NCI-H446 treated with DMSO at 0.1 percent for 48 hours (cell line): ENCODE measurements around the gene CLECL1.

ENCODE experiments used
- DNase-seq: peaks from one replicate; lab custom pipeline; 2025; lab: John Stamatoyannopoulos, UW

Gene CLECL1

DNA sequence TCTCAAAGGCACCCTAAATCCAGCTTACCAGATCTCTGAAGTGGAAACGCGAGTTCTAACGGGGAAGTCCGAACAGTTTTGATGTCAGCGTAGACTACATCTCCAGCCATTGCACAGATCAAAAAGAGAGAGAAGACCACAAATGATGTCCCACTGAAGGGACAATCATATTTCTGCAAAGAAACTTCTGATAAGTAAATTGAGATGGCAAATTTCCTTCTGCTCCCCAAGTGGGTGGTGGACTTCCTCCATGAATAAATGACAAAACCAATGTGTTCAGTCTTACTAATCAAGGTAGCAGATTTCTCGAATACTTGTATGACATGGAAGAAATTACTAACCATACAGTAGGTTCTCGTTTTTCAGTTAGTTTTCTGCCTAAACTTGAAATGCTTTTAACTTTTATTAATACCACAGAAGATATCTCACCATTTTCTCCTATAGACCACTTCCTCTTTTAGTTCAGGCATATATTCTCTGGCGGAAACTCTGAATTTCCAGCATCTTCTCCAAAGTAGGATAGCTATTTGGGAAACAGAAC lies at the start of gene CLECL1:
Gene CLECL1, minus strand, starts transcription at position 177 of the 541 bp plus-strand sequence.
- DNase-seq = no peak

DNA sequence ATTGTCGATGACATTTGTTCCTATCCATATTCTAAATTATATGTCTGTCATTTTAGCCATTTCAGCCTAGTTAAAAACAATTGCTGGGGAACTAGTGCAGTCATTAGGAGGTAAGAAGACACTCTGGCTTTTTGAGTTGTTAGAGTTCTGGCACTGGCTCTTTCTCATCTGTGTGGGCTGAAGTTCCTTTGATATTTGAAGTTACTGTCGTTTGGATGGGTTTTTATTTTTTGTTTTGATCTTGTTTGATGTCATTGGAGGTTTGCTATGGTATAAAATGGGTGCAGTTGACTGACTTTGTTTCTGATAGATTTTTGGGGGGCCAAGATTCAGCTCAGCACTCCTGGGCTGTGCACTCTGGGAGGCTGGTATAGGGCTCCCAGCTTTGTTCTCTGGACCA lies 48.5 kb upstream of the CLECL1 start:
- no peak for DNase-seq

- no peak for DNase-seq
Observed at GRCh38 chr12:9779209-9779608, 46.3 kb upstream of the CLECL1 start.

GRCh38 chr12:9776781-9777180 lies 43.9 kb upstream of the CLECL1 start:
- no peak for DNase-seq

DNA sequence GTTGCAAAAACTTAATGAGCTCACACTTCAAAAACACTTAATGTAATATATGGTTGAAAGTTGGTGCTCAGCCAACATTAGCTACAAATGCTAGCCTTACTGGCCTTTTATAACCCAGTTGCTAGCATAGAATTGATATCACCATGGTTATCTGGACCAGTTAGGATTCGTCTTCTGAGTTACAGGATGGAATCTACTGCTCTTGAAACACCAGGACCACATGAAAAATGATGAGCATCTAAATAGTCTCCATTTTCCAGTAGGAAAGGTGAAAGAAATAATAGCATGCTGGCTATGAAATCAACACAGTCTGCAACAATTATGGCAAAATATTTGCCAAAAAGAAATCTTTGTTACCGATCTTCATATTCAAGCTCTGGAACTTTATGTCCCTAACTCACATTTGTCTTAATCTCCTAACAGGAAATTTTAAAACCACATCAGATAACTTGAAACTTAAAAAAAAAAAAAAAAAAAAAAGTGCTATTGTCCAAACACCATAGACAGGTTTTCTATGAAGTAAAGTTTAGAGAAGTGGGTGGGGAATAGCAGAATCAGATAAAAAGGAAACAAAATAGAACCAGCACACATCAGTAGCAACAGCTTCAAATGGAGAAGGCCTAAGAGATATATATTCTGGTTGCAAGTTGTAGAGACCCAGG lies 40.5 kb upstream of the CLECL1 start:
- no peak for DNase-seq

GRCh38 chr12:9763025-9763424 lies 30.1 kb upstream of the CLECL1 start:
- no peak for DNase-seq

GRCh38 chr12:9762369-9762768 lies 29.5 kb upstream of the CLECL1 start:
- DNase-seq = no peak

- DNase-seq = no peak
Observed at GRCh38 chr12:9761419-9761781, 28.5 kb upstream of the CLECL1 start.

DNA sequence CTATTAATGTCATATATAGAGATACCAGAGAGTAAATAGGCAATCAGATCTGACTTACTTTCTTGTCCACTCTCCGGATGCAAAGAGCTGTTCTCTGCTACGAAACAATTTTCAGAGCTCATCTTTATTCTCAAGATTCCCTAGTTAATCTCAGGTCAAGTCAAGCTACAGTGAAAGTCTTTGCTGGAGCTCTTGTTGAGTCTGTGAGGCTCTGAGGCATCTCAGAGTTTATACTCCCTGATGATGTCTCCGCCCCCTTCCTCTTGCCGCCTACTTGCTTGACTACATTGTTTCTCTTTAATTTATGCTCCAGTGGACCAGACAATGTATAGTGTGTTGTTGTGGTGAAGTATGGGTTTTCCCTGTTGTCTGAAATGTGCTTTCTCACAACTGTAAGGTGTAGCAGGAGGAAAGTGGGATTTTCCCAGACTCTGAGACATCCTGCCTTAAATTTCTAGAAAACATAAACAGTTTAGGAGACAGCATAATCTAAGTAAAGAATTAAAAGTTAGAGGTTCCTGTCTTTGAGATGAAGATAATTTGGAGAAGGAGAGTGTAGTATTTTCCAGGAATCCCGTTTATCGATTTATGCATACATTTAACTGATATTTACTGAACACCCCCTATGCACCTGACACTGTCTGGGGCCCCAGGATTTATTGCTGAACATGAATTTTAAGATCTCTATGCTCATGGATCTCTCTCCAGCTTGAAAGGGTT lies 28.0 kb upstream of the CLECL1 start, which contains the start of gene CD69:
Gene CD69, minus strand, starts transcription at position 203 of the 720 bp plus-strand sequence. Its CDS starts 81 bp downstream, at position 122.
- DNase-seq = no peak

DNA sequence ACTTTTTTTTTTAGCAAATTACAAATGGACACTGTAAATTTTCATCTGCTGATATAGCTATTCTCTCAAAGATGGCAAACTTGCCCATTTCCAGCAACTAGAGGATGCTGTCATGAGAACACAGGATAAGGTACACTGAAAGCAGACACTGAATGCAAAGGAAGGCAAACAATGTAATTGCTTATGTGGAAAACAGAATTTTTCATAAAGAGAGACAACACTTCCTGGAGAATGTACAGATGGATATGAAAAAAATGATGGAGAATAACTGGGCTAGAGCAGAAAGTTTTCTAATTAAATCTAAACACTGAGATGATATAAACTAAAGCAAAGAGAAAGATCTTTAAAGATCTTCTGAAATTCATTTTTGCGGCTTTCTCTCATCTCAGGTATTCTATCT lies 27.2 kb upstream of the CLECL1 start:
- DNase-seq = no peak

- no peak for DNase-seq
Observed at GRCh38 chr12:9759694-9760093, 26.8 kb upstream of the CLECL1 start.

DNA sequence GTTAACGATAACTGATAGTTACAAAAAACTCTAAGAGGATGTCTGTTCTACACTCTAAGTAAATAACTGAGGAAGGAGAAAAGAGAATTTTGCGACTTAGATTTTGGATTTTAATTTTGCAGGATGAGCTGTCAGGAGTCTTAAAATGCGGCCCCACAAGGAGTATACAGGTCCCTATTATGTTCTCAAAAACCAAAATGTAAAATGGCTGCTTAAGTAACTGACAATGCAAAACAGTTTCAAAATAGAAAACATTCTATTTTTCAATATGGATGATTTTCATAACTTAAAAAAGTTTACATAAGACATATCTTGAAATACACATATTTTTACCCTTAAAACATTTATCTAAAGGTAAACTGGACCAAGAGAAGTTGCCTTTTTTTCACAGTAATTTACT lies 25.2 kb upstream of the CLECL1 start:
- DNase-seq = no peak

- no peak for DNase-seq
Observed at GRCh38 chr12:9757433-9758025, 24.6 kb upstream of the CLECL1 start.

DNA sequence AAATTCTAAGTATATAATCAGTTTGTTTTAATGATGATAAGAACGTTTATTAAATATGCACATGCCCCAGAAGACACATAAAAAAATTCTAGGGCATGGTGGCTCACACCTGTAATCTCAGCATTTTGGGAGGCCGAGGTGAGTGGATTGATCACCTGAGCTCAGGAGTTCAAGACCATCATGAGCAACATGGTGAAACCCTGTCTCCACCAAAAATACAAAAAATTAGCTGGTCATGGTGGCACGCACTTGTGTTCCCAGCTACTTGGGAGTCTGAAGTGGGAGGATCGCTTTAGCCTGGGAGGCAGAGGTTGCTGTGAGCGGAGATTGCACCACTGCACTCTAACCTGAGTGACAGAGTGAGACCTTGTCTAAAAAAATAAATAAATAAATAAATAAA lies 23.8 kb upstream of the CLECL1 start:
- no peak for DNase-seq

GRCh38 chr12:9756170-9756569 lies 23.3 kb upstream of the CLECL1 start:
- DNase-seq = no peak

DNA sequence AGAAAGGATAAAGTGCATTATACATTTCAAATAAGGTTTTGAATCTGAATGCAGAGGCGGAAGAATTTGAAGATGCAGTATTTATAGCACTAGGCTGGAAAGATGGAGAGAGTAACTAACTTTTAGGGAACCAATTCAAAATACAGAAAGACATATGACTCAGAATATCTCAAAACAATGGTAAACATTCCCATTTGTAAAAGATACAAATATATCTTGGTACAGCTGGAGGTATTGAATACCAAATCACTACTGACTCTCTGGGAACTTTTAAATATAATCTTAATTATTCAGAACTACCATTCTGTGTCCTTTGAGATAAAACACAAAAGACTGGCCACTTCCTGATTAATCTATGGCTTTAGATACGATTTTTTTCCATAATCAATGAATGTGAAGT lies 22.7 kb upstream of the CLECL1 start:
- no peak for DNase-seq

GRCh38 chr12:9755035-9755434 lies 22.1 kb upstream of the CLECL1 start:
- no peak for DNase-seq

DNA sequence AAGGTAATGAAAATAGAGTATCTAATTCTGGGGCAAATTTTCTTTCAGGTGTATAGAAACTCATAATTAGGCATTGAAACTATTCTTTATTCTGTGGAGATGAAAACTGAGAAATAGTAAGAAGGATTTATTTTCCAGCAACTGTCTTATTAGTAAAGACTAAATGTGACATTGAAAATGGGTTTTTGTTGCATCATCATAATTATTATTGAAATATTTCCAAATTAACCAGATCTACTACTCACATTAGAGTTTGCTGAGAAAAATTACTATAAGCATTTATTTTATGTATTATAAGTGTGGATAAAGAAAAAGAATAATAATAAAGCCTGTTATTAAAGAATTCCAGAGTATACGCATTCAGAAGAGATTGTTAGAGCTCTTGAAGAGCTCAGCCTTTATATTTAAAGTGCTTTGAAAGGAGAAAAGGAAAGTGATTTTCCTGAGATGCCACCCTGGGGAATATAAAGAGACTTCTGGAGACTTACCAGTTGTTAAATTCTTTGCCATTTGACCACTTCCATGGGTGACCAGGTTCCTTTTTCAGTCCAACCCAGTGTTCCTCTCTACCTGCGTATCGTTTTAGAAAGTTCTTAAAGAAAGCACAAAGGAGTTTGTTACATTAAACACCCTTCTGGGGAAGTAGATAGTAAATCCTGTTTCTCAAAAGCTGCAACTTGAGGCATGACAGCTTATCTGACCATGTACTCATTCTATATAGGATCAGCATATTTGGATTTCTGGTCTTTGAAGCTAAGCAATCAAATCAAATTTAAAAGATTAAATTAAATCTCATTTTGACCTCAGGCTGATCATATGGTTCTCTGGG lies 21.4 kb upstream of the CLECL1 start:
- no peak for DNase-seq

GRCh38 chr12:9753498-9753897 lies 20.6 kb upstream of the CLECL1 start:
- DNase-seq = no peak

DNA sequence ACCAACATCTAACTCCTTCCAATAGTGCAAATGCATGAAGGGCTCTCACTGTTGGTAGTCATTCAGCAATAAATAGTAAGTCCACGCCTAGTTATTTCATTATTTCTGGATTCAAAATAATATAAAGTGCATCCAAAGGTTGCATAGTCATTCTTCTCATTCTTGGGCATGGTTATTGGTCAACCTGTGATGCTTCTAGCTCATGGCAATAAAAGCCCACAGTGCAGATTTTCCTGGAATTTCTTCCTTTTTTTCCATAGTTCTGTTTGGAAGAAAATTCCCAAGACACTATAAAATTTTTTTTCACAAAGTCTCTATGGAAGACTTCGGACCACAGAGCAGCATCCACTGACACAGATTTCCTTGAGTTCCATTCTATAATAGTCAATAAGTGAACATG lies 20.2 kb upstream of the CLECL1 start:
- no peak for DNase-seq

- DNase-seq = no peak
Observed at GRCh38 chr12:9752145-9752933, 19.4 kb upstream of the CLECL1 start.
